ENCODE results near the gene VAT1L.
A peak's percentile ranks its signal among the peaks of the same experiment; 100 is the strongest.

The VAT1L gene

GRCh38 chr16:77793417-77793816 lies 5.1 kb downstream of the VAT1L start:
- H3K4me1 Mint-ChIP-seq, result peaks cover 8% of the 10 kb centered on the region
- no peaks in the 10 kb centered on the region for H3K9me3 Mint-ChIP-seq
- H3K27me3 Mint-ChIP-seq, result peaks cover 50% of the 10 kb centered on the region
- ATAC-seq, result no peak
- no peak overlapping the region for H3K4me3 Mint-ChIP-seq
- H3K27ac Mint-ChIP-seq, result no peak overlapping the region
- no peak for DNase-seq

- Mint-ChIP-seq H3K4me1 (peaks cover 3% of the 10 kb centered on the region), H3K9me3 (no peaks in the 10 kb centered on the region), H3K27ac (no peak overlapping the region), H3K4me3 (no peak overlapping the region), H3K27me3 (peaks cover 47% of the 10 kb centered on the region)
- ATAC-seq (no peak), DNase-seq (no peak)
Observed at GRCh38 chr16:77794586-77794985, 6.2 kb downstream of the VAT1L start.

DNA sequence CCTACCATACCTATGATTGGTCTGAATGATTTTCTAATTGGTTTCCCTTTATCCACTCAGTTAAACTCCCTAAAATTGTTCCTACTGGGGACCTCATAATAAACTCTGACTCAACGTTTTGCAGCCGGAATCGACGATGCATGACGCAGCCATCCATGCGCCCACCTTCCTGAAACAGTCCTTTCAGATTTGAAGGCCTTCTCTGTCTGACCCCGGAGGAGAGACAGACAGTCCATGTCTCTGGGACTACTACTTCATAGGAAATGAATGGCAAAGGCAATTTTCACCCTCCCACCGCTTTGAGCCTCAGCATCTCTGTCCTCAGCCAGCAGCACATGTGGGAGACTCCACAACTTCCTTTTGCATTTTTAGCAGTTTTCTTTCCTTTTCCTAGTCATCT lies 13.5 kb downstream of the VAT1L start:
- Mint-ChIP-seq H3K4me3 (no peak overlapping the region), H3K27ac (no peak overlapping the region), H3K4me1 (no peaks in the 10 kb centered on the region), H3K27me3 (peaks cover 28% of the 10 kb centered on the region), H3K9me3 (peaks cover 0 to 5% of the 10 kb centered on the region in 2 donors)
- ATAC-seq (no peak), DNase-seq (no peak)

DNA sequence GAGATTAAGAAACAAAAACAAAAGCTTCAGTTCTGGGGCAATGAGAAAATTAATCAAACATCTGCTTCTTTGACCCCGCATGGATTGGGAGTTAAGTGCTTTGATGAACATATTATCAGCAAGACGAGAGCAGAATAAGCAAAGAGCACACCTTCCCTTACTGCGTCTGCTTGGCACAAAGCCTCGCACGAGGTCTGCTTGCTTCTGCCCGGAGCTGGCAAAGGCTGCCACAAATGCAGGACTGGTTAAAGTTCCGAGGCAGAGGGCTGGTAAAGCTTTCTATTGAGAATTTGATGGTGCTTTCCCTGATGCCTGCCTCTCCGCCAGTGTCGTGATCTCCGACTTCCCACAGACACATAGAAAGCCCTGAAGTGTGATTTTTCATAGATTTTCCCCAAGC lies 17.0 kb downstream of the VAT1L start:
- Mint-ChIP-seq H3K27me3 (peaks cover 8% of the 10 kb centered on the region), H3K9me3 (peaks cover 0 to 5% of the 10 kb centered on the region in 2 donors), H3K4me3 (no peak overlapping the region), H3K4me1 (no peaks in the 10 kb centered on the region), H3K27ac (no peak overlapping the region)
- DNase-seq (no peak), ATAC-seq (no peak)

DNA sequence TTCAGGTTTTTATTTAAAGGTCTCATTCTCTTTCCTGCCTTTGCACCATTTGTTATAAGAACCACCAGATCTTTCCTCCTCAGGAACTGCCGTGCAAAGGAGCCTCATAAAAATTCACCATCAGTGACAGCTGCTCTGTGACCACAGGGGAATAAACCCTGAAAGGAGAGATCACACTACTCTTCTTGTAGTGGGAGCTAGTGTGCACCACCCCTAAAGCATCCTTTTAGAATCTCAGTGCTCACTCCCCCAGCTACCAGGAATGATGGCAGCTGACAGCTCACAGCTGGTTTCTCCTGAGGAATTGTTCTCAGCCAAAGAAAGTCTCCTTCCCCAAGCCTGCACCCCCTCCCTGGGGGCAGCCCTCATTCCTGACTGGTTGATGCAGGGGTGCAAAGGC lies 18.7 kb downstream of the VAT1L start:
- H3K27me3 Mint-ChIP-seq, result peaks cover 8% of the 10 kb centered on the region
- H3K9me3 Mint-ChIP-seq, result peaks cover 0 to 5% of the 10 kb centered on the region in 2 donors
- no peak overlapping the region for H3K4me3 Mint-ChIP-seq
- ATAC-seq, result no peak
- no peaks in the 10 kb centered on the region for H3K4me1 Mint-ChIP-seq
- H3K27ac Mint-ChIP-seq, result no peak overlapping the region
- no peak for DNase-seq

DNA sequence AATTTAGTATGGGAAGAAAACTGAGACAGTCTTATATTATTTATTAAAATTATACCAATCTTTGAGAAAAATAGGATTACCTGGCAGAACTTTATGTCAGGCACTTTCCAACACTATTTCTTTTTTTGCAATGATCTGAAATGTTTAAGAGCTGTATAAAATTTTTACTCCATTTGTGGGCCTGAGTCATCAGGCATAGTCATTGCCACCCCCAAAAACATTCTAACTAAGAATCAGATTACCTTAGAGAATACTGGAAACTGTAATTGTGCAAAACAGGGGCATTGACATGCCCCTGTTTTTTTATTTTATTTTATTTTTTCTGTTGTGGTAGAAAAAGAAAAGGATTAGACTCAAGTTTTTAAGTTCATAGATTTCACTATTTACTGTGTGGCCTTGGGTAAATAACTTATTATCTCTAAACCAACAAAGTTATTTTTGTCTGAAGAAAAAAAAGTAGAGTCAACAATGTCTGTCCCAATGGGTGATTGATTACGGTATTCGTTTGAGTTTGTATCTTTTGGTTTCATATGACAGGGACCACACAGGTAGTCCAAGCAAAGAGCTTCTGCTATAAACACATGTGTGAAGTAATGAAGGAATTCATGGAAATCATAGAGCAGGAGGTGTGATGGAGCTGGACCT lies 24.6 kb downstream of the VAT1L start:
- H3K9me3 Mint-ChIP-seq, result no peaks in the 10 kb centered on the region
- H3K27ac Mint-ChIP-seq, result no peak overlapping the region
- H3K4me3 Mint-ChIP-seq, result no peak overlapping the region
- ATAC-seq, result no peak
- peaks cover 10% of the 10 kb centered on the region for H3K27me3 Mint-ChIP-seq
- no peaks in the 10 kb centered on the region for H3K4me1 Mint-ChIP-seq
- no peak for DNase-seq

DNA sequence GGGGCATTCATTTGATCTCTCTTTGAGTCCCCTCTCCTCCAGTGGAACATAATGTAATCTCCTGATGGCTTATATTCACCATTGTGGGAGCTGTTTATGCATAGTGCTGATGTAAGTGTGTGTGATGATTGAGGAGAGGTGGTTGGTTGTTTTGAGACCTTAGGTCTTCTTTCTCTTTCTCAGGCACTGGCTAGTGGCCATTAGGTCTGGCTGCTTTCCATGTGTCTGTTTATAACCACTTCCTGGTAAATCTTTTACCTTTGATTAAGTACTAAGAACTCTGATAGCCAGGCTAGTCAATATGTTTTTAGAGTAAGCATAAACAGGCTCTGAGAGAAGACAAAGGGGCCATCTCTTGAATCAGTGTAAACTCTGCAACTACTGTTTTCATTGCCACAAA lies 27.9 kb downstream of the VAT1L start:
- Mint-ChIP-seq H3K4me3 (no peak overlapping the region), H3K4me1 (no peaks in the 10 kb centered on the region), H3K27ac (no peak overlapping the region), H3K27me3 (peaks cover 26% of the 10 kb centered on the region), H3K9me3 (no peaks in the 10 kb centered on the region)
- no peak for ATAC-seq
- no peak for DNase-seq

- peaks cover 25% of the 10 kb centered on the region for H3K27me3 Mint-ChIP-seq
- H3K27ac Mint-ChIP-seq, result no peak overlapping the region
- no peak for ATAC-seq
- no peak overlapping the region for H3K4me3 Mint-ChIP-seq
- H3K4me1 Mint-ChIP-seq, result no peaks in the 10 kb centered on the region
- H3K9me3 Mint-ChIP-seq, result no peaks in the 10 kb centered on the region
- DNase-seq, result no peak
Observed at GRCh38 chr16:77820340-77820739, 32.0 kb downstream of the VAT1L start.

DNA sequence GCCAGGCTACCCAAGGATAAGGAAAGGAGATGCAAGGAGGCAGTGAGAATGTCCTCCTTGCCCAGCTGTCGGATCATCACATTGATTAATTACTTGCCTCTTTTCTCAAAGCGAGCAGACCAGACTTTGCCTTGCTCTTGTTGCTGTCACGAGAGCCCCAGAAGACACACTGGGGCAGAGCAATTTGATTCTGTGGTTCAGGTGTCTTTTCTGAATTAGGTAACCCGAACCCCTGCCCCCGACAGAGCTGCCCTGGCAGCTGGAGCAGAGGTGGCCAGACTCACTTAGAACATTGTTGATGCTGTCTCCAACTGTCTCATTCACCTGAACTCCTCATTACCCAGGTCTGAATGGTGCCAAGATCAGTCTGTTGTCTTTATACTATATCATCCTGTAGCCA lies 34.3 kb downstream of the VAT1L start:
- H3K4me3 Mint-ChIP-seq, result no peak overlapping the region
- H3K27me3 Mint-ChIP-seq, result peaks cover 26% of the 10 kb centered on the region
- no peak overlapping the region for H3K27ac Mint-ChIP-seq
- H3K9me3 Mint-ChIP-seq, result no peaks in the 10 kb centered on the region
- ATAC-seq (no peak), DNase-seq (no peak)
- no peaks in the 10 kb centered on the region for H3K4me1 Mint-ChIP-seq

GRCh38 chr16:77823067-77823466 lies 34.7 kb downstream of the VAT1L start:
- no peak overlapping the region for H3K27ac Mint-ChIP-seq
- ATAC-seq (no peak), DNase-seq (no peak)
- no peaks in the 10 kb centered on the region for H3K4me1 Mint-ChIP-seq
- no peak overlapping the region for H3K4me3 Mint-ChIP-seq
- H3K27me3 Mint-ChIP-seq, result peaks cover 26% of the 10 kb centered on the region
- H3K9me3 Mint-ChIP-seq, result no peaks in the 10 kb centered on the region

DNA sequence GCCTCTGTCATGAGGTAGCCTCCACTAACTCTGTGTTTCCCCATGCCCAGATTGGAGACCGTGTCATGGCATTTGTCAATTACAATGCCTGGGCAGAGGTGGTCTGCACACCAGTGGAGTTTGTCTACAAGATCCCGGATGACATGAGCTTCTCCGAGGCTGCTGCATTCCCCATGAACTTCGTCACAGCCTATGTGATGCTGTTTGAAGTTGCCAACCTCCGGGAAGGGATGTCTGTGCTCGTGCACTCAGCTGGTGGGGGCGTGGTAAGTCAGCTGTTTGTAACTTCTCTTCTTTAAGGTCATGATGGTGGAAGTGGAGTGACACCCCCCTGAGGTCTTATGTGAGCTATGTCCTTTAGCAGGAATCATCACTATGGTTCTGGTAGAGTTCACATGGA lies 36.8 kb downstream of the VAT1L start:
- DNase-seq (no peak), ATAC-seq (no peak)
- no peaks in the 10 kb centered on the region for H3K4me1 Mint-ChIP-seq
- no peak overlapping the region for H3K4me3 Mint-ChIP-seq
- H3K27me3 Mint-ChIP-seq, result peaks cover 11% of the 10 kb centered on the region
- H3K27ac Mint-ChIP-seq, result no peak overlapping the region
- no peaks in the 10 kb centered on the region for H3K9me3 Mint-ChIP-seq

GRCh38 chr16:77827032-77827431 lies 38.7 kb downstream of the VAT1L start:
- no peaks in the 10 kb centered on the region for H3K9me3 Mint-ChIP-seq
- H3K27ac Mint-ChIP-seq, result no peak overlapping the region
- DNase-seq (no peak), ATAC-seq (no peak)
- H3K27me3 Mint-ChIP-seq, result peaks cover 11% of the 10 kb centered on the region
- H3K4me3 Mint-ChIP-seq, result no peak overlapping the region
- H3K4me1 Mint-ChIP-seq, result no peaks in the 10 kb centered on the region

DNA sequence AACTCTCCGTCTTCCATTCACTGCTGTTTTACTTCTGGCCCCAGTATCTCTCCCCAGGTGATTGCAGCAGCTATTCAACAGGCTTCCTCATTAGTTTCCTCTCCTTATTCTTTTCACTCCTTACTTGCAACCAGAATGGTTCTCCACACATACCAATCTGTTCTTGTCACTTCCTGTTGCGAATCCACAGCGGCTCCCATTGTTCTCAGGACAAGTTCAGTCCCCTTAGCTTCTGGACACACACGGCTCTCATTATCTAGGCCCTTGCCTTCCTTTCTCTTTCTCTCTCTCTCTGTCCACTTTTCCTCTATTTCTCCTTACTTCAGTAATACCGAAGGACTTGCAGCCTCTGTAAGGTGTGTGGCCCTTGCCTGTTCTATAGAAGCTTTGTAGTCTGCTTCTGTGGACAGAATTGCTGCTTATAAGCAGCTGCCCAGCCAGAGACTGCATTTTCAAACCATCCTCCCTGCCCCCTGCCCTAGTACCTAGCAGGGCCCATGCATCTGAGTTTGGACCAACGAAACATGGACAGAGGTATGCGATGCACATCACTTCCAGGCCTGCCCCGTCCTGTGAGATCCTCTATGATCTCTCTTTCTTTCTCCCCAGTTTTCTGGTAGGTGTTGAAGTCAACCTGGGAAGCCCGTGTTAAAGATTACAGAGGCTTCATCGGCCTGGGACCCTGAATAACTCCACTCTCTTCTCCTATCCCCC lies 45.7 kb downstream of the VAT1L start:
- H3K27me3 Mint-ChIP-seq, result no peaks in the 10 kb centered on the region
- no peak for ATAC-seq
- no peaks in the 10 kb centered on the region for H3K9me3 Mint-ChIP-seq
- no peak overlapping the region for H3K4me3 Mint-ChIP-seq
- no peak for DNase-seq
- no peak overlapping the region for H3K27ac Mint-ChIP-seq
- H3K4me1 Mint-ChIP-seq, result no peaks in the 10 kb centered on the region

DNA sequence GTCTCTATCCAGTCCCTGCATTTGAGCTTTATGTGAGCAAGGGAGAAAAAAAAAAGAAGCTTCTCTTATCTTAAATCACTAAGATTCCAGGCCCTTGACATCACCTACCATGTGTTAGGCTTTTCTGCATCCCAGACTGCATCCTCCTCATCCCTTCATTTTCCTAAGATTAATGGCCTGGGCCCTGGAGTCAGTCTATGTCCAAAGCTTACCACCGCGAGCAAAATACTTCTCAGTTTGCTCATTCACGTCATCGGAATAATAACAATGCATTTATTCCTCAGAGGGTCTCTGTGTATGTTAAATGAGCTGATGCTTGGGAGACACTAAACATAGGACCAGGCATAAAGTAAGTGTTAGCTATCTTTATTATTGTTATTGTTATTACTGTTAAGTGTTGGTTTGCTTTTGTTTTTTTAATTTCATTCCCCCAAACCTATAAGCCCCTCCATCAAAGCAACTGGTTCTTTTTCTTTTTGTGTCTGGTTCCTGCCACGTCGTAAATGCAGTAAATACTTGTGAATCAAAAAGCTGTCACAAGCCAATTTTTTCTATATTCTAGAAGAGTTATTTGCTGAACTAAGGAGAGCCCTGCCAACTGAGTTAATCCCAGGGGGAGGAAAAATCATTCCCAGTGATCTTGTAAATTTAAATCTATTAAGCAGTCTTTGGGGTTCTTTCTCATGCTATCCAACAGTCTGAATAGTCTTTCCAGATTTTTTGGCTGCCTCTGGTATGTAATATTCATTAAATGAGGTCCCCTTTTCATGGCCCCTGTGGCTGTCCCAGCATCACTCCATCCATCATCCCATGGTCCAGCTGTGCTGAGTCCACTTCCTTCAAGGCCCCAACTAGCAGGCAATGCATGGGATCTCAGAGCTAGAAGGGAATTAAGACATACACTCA lies 46.5 kb downstream of the VAT1L start:
- no peak for DNase-seq
- H3K27me3 Mint-ChIP-seq, result no peaks in the 10 kb centered on the region
- no peaks in the 10 kb centered on the region for H3K9me3 Mint-ChIP-seq
- H3K4me1 Mint-ChIP-seq, result no peaks in the 10 kb centered on the region
- H3K27ac Mint-ChIP-seq, result no peak overlapping the region
- ATAC-seq, result no peak
- H3K4me3 Mint-ChIP-seq, result no peak overlapping the region

GRCh38 chr16:77836801-77837200 lies 48.4 kb downstream of the VAT1L start:
- Mint-ChIP-seq H3K9me3 (no peaks in the 10 kb centered on the region), H3K4me3 (no peak overlapping the region), H3K27me3 (peaks cover 2% of the 10 kb centered on the region), H3K4me1 (no peaks in the 10 kb centered on the region), H3K27ac (peak overlapping the region in 1 of 2 donors; percentile 22)
- DNase-seq, result no peak
- ATAC-seq, result no peak

All from stimulated activated naive CD8-positive, alpha-beta T cell treated with anti-CD3 and anti-CD28 coated beads, Interleukin-15, amount 100 ng/mL, for 72 hours (primary cell).